Endothelial cell of umbilical vein (primary cell): ENCODE data around the gene EFNA5. TPM values are rescaled to one million over a fixed set of nuclear protein-coding genes. Genes with fewer than 3 reads are reported as not detected.

Experiments
- BruUV-seq: library from RNA; stranded (reverse); fragments of 400-500 nt; replicated peaks from 2 replicates; lab custom pipeline; 2021; lab: Mats Ljungman, UMichigan
- CTCF ChIA-PET: fragments of 300-600, 350-600 bp; sonication (Branson Sonifier 250); formaldehyde crosslinking; loops from one replicate; lab custom pipeline; 2021; ENCODE audit warnings: antibody characterized with exemption, inconsistent platforms; lab: Charles Lee
- POLR2A ChIA-PET: fragments of 300-600, 350-600 bp; sonication (Branson Sonifier 250); formaldehyde crosslinking; loops from one replicate; lab custom pipeline; 2021; ENCODE audit warnings: antibody characterized with exemption, inconsistent platforms; lab: Charles Lee
- DNase-seq: peaks from one replicate; pipeline ENCODE4 v3.0.0-alpha.2; 2011; ENCODE audit warnings: low read depth, low spot score
- FAIRE-seq: peaks from 2 replicates; lab custom pipeline; 2011; peaks lifted over from hg19 to GRCh38; lab: Jason Lieb, UNC
- H2AFZ ChIP-seq: 2 replicates; pipeline ENCODE4 v1.6.0; 2012; ENCODE audit warnings: low read depth, low read length, control low read depth, inconsistent platforms
- H3K27ac ChIP-seq: 2 replicates; pipeline ENCODE4 v1.5.1; 2011; ENCODE audit warnings: low read depth, mild to moderate bottlenecking, control low read depth, low read length, moderate library complexity; ENCODE audit not compliant: insufficient read depth
- H3K27me3 ChIP-seq, 2 experiments: 2 replicates each; pipeline versions ENCODE4 v1.6.0 to v1.6.1; 2011; ENCODE audit warnings: low read length in 2 of 2, mixed read lengths in 1 of 2; ENCODE audit not compliant: control insufficient read depth in 2 of 2, insufficient read depth in 2 of 2
- H3K36me3 ChIP-seq, 2 experiments: 2 replicates in 1 of 2; 3 replicates in 1 of 2; pipeline ENCODE4 v1.5.1; 2011; ENCODE audit warnings: low read length in 2 of 2, mild to moderate bottlenecking in 1 of 2, moderate library complexity in 1 of 2; ENCODE audit not compliant: control insufficient read depth in 2 of 2, insufficient read depth in 2 of 2; ENCODE audit errors: extremely low read depth in 1 of 2
- H3K4me1 ChIP-seq: 3 replicates; pipeline ENCODE4 v1.5.1; 2011; ENCODE audit warnings: mild to moderate bottlenecking, low read length; ENCODE audit not compliant: control insufficient read depth, insufficient read depth; ENCODE audit errors: extremely low read depth
- H3K4me2 ChIP-seq: 2 replicates; pipeline ENCODE4 v1.6.1; 2011; ENCODE audit warnings: low read length, control low read depth, mixed read lengths; ENCODE audit not compliant: insufficient read depth
- H3K4me3 ChIP-seq, 3 experiments: fragments of 200-600 bp in 1 of 3; sonication (generic), shearing (Covaris generic) in 1 of 3; replicated peaks in 1 of 3; 2 replicates each; pipeline ENCODE4 v1.5.1; 2011 to 2016; ENCODE audit warnings: control low read depth in 3 of 3, low read length in 3 of 3, mild to moderate bottlenecking in 2 of 3, inconsistent platforms in 1 of 3, low read depth in 1 of 3, moderate library complexity in 1 of 3; ENCODE audit not compliant: insufficient read depth in 1 of 3
- H3K79me2 ChIP-seq: 2 replicates; pipeline ENCODE4 v1.6.0; 2012; ENCODE audit warnings: low read length, inconsistent platforms; ENCODE audit not compliant: control insufficient read depth, insufficient read depth
- H3K9ac ChIP-seq: replicated peaks from 2 replicates; pipeline ENCODE3; 2011; ENCODE audit warnings: low read length, control low read depth; ENCODE audit not compliant: insufficient read depth; ENCODE audit errors: extremely low read depth
- H3K9me1 ChIP-seq: replicated peaks from 3 replicates; pipeline ENCODE4 v1.6.0; 2011; ENCODE audit warnings: mild to moderate bottlenecking, low read length; ENCODE audit not compliant: control insufficient read depth, insufficient read depth; ENCODE audit errors: extremely low read depth
- H3K9me3 ChIP-seq: replicated peaks from 2 replicates; pipeline ENCODE4 v1.5.1; 2012; ENCODE audit warnings: low read length, inconsistent platforms; ENCODE audit not compliant: control insufficient read depth, insufficient read depth
- H4K20me1 ChIP-seq: replicated peaks from 2 replicates; pipeline ENCODE3; 2011; ENCODE audit warnings: mild to moderate bottlenecking, low read length; ENCODE audit not compliant: control insufficient read depth, insufficient read depth; ENCODE audit errors: extremely low read depth
- CTCF ChIP-seq, 2 donors: IDR thresholded peaks; 1 replicate in 1 of 2; 2 replicates in 1 of 2; pipeline ENCODE4 v1.5.1; 2011; ENCODE audit warnings: low read length in 2 of 2, mild to moderate bottlenecking in 2 of 2, moderate library complexity in 2 of 2, control low read depth in 1 of 2, inconsistent platforms in 1 of 2, low read depth in 1 of 2; ENCODE audit not compliant: insufficient read depth in 1 of 2; ENCODE audit errors: extremely low read depth in 1 of 2
- EZH2 ChIP-seq: IDR thresholded peaks from 2 replicates; pipeline ENCODE4 v1.6.1; 2012; ENCODE audit warnings: borderline replicate concordance, low read depth, mild to moderate bottlenecking, moderate library complexity, low read length, inconsistent platforms; ENCODE audit not compliant: severe bottlenecking
- FOS ChIP-seq: IDR thresholded peaks from 2 replicates; pipeline ENCODE4 v1.6.1; 2011; ENCODE audit warnings: mild to moderate bottlenecking, low read length, moderate library complexity, borderline replicate concordance; ENCODE audit not compliant: insufficient read depth
- GATA2 ChIP-seq: IDR thresholded peaks from 2 replicates; pipeline ENCODE4 v1.7.0; 2011; ENCODE audit warnings: low read depth, mild to moderate bottlenecking, moderate library complexity, mixed read lengths, low read length; ENCODE audit not compliant: insufficient read length, insufficient read depth
- JUN ChIP-seq: IDR thresholded peaks from 2 replicates; pipeline ENCODE4 v1.6.1; 2011; ENCODE audit warnings: borderline replicate concordance, low read depth; ENCODE audit not compliant: insufficient read length, insufficient read depth
- MAX ChIP-seq: IDR thresholded peaks from 2 replicates; pipeline ENCODE4 v1.6.1; 2011; ENCODE audit not compliant: insufficient read depth, insufficient read length
- MYC ChIP-seq: IDR thresholded peaks from one replicate; pipeline ENCODE4 v1.6.1; 2011; ENCODE audit warnings: mild to moderate bottlenecking, low read depth, low read length
- POLR2A ChIP-seq: IDR thresholded peaks from 2 replicates; pipeline ENCODE4 v1.6.1; 2012; ENCODE audit warnings: low read depth, mild to moderate bottlenecking, control low read depth, low read length
- POLR2AphosphoS5 ChIP-seq: IDR thresholded peaks from 2 replicates; pipeline ENCODE4 v1.6.1; 2012; ENCODE audit warnings: low read depth, mild to moderate bottlenecking, control low read depth, low read length, moderate library complexity; ENCODE audit not compliant: insufficient read depth
- dilution Hi-C: fragments of 300-500 bp; cut with MboI; formaldehyde crosslinking; loops from one replicate; pipeline ENCODE4 v1.15.0; 2019; ENCODE audit warnings: low sequenced_read_pairs; ENCODE audit not compliant: extremely low pct_ligation_motif_present
- intact Hi-C: fragments of 100-400 bp; cut with micrococcal nuclease; formaldehyde crosslinking; loops from one replicate; pipeline ENCODE4 v1.10.0; 2022
- polyA plus RNA-seq, 4 experiments: library from polyadenylated mRNA; depleted of rRNA in 3 of 4; stranded (reverse) in 3 of 4; unstranded in 1 of 4; fragments of >200 nt; gene quantifications; 2 replicates each; pipeline versions ENCODE4 v1.2.1 to v1.2.3, GENCODE V29; 2011 to 2012; ENCODE audit warnings: missing spikeins in 1 of 4
- total RNA-seq: library from RNA; stranded (reverse); gene quantifications from 2 replicates; pipeline ENCODE4 v1.2.3, GENCODE V29; 2021

The EFNA5 gene
- total and polyA plus RNA-seq, 2 donors (not counting 3 experiments of a cell fraction or from before 2014, with no cell fraction given), result 13.6 to 22.1 TPM

GRCh38 chr5:107398703-107399102, 272.0 kb downstream of the EFNA5 start:
- Histone ChIP-seq H3K27ac (no peak overlapping the region), H3K36me3 (no peaks in the 10 kb centered on the region), H2AFZ (no peak overlapping the region), H3K27me3 (no peaks in the 10 kb centered on the region), H3K4me2 (no peak overlapping the region), H3K4me3 (no peak overlapping the region), H3K79me2 (no peaks in the 10 kb centered on the region), H3K9me1 (no peaks in the 10 kb centered on the region), H3K4me1 (no peaks in the 10 kb centered on the region), H4K20me1 (no peaks in the 10 kb centered on the region), H3K9me3 (no peaks in the 10 kb centered on the region), H3K9ac (no peak overlapping the region)
- TF ChIP-seq MYC (no peak), EZH2 (no peak), MAX (no peak), POLR2A (no peak), JUN (no peak), POLR2AphosphoS5 (no peak), GATA2 (no peak), FOS (no peak), CTCF (IDR thresholded peaks at IDR 0.05; ENCODE audit: extremely low read depth in 1 of 2, insufficient read depth in 1 of 2, low read depth in 1 of 2, low read length in 2 of 2) (no peak)
- POLR2A ChIA-PET, result interaction anchor here (1.0 kb wide), 1 partner anchor 232 kb away, joined by 3 read pairs; no protein-coding TSS in a partner anchor
- CTCF ChIA-PET, result interaction anchor here (0.7 kb wide), 1 partner anchor 9 kb away, joined by 3 read pairs; no protein-coding TSS in a partner anchor
- intact Hi-C loops (no loop called here), dilution Hi-C loops (no loop called here)
- no TSS peak for BruUV-seq
- no peak for FAIRE-seq
- no peak for DNase-seq
